HG02798 (cell line): ENCODE data around the gene CTNND2.
"Not testable (repeated sequence)": the region's sequence is repeated elsewhere in the genome, so short reads cannot be mapped to it uniquely, and the experiment has no call there.

Experiments used
- ATAC-seq: cut with Tn5 transposase; IDR thresholded peaks from one replicate; pipeline ENCODE4 v1.9.1; 2021; ENCODE audit warnings: mild to moderate bottlenecking; ENCODE audit not compliant: unreplicated experiment, poor library complexity

The CTNND2 gene

DNA sequence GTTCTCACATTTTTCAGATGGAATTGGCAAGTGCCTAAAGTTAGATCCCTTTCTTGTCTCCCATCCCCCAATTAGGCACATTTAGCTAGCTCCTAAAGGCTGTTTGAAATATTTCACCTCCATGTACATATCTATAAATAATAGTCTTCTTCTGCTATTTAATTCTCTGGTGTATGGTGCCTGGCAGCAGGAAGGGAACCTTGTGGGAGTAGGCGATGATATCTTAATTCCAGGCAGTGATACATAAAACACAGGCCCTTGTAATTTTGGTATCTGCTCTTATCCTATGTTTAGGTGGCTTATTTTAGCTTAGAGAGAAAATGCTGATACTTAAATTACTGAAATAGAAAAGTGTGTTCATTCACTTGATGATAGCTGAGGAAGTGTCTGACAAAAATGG is 880.3 kb downstream of the CTNND2 start:
- ATAC-seq, result no peak

- no peak for ATAC-seq
These were observed 890.5 kb downstream of the CTNND2 start for GRCh38 chr5:11013793-11014192.

DNA sequence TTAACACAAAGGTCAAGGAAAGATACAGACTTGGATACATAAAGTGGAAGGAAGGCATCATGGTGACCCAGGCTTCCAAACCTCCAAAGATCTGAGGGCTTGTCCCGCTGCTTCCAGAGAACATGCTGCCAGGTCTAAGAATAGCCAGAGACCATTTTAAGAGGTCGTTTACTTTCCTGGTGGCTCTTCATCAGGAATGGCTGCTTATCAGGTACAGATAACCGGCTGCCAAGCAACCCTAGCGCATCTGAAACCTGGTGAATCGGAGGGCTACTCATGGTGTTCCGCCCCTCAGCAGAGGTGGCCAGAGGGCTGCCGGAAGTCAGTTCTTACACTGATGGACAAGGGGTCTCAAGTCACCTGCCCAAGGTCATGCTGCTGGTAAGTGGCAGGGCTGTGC is 892.0 kb downstream of the CTNND2 start:
- no peak for ATAC-seq

DNA sequence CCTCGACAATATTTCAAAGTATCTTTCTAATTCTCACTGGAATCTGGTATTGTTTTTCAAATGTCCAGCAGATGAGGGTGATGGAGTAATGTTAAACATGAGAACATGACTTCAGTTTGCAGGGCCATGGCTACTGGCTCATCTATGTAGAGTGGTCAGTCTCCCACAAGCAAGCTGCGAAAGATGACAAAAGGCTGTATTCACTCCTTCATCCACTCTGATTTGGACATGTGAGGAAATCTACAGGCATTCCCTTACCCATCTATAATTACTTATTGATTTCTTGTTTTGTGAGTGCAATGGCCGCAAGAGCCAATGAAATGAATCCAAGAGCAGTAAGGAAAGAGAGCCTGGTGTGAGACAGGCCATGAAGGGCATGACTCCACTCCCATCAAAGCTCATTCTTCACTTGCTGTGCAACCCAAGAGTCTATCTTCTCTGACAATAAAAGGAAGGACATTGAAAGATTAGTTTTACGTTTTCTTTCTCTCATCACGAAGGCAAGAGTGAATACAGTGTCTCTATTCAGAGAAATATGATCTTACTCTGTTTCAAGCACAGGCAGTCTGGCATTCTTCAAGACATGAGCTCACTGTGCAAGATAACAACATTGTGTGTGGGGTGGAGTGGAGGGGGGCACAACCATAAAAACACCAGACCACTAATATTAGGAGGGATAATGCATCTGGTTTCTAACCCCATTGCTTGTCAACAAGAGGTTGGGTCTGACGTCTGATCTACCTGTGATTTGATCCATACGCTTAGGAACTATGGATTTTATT is 893.6 kb downstream of the CTNND2 start:
- no peak for ATAC-seq

GRCh38 chr5:11009576-11009975 is 894.7 kb downstream of the CTNND2 start:
- ATAC-seq, result no peak

- ATAC-seq, result no peak
These were observed 896.9 kb downstream of the CTNND2 start for GRCh38 chr5:11007269-11007870.

GRCh38 chr5:11004523-11004922 is 899.7 kb downstream of the CTNND2 start:
- ATAC-seq, result not testable (repeated sequence)

DNA sequence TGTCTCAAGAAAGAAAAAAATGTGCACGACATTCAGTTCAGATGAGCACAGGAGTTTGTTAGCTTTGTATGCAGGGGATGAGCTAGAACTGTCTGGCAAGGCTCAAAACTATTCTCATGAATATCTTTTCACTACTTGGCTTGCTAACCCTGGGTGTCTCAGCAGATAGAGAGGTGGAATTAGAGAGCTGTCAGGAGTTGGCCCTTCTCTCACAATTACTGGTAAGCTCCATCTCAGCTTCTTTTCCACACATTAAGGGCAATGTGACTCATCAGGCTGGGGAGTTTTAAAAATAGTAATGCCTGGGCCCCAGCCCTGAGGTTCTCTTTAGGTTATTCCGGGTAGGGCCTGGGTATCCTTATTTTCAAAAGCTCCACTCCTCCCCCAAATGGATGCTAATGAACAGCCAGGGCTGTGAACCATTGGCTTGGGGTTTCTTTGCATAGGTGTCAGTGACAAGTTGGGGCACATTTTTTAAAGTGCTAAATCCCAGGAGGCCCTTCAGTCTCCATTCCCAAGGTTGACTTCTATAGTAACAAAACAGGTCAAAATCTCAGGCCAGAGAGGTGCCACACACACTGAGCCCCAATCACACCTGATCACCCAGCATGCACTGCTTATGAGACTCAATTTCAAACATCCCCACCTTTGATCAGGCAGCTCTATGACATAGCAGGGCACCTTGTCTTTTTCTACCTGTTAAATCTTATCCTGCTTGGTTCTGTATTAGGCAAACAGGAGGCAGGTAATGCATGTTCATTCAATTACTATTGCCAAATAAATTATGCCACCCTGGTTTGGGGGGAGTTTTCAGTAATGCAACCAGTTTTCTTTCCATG is 903.5 kb downstream of the CTNND2 start:
- no peak for ATAC-seq

DNA sequence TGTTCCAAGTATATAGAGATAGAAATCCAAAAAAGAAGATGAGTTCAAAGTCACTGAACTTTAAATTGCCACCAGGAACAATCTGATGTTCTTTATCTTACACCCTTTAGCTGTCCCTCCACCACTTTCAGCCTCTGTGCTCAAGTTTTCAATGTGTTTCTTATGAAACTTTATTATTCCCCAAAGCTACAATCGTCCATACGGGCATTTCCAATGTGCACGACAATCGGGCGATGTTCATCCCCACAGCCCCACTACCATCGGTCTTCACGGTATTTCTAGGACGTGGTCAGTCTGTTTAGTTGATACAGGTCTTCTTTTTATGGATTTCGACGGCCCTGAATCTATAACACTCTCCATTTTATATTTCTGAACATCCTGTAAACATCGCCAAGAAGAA is 904.5 kb downstream of the CTNND2 start:
- ATAC-seq, result no peak

DNA sequence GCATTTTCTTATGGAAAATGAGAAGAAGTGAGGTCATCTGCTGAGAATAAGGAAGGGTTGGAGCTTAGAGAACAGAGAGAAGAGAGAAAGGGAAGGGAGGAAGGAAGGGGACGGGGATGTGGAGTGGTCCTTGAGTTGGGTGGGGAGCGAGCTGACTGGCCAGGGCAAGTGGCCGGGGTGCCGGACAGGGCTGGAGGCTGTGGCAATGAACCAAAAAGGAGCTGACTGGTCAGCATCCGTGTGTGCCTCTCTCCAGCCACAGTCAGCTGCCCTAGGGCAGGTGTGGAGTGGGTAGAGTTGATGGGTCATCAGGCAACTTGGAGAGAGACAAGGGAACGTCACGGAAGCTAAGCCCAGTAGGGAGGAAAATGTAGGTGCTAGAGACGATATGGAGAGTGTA is 908.4 kb downstream of the CTNND2 start:
- no peak for ATAC-seq

DNA sequence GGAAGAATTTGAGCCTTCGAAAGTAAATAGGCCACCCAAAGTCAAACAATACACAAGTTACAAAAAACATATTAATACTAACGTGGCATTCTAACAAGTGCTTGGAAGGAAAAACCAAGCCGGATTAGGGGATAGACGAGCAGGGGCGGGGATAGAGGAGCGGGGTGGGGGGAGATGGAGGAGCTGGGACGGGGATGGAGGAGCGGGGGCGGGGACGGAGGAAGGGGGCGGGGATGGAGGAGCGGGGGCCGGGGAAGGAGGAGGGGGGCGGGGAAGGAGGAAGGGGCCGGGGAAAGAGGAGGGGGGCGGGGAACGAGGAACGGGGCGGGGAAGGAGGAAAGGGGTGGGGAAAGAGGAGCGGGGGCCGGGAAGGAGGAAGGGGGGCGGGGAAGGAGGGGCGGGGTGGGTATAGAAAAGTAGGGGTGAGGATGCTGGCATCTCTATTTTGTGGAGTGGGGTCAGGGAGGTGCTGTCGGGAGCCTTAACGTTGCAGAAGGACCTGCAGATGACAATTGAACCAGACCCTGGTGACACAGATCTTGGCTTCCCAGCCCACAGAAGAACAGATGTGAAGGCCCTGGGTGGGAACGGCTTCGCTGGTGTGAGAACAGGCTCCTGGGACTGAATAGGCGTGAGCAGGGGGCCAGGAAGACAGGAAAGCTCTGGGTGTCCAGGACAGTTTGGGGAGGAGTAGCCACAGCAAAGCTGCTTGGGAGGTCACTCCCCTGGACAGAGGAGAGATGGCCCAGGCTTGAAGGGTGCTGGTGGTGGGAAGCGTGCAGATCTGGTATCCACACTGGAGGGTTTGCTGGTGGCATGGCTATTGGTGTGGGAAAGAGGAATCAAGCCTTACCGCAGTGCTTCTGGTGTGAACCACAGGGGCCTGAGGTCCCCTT is 909.9 kb downstream of the CTNND2 start:
- no peak for ATAC-seq

- no peak for ATAC-seq
These were observed 913.6 kb downstream of the CTNND2 start for GRCh38 chr5:10990634-10991033.

DNA sequence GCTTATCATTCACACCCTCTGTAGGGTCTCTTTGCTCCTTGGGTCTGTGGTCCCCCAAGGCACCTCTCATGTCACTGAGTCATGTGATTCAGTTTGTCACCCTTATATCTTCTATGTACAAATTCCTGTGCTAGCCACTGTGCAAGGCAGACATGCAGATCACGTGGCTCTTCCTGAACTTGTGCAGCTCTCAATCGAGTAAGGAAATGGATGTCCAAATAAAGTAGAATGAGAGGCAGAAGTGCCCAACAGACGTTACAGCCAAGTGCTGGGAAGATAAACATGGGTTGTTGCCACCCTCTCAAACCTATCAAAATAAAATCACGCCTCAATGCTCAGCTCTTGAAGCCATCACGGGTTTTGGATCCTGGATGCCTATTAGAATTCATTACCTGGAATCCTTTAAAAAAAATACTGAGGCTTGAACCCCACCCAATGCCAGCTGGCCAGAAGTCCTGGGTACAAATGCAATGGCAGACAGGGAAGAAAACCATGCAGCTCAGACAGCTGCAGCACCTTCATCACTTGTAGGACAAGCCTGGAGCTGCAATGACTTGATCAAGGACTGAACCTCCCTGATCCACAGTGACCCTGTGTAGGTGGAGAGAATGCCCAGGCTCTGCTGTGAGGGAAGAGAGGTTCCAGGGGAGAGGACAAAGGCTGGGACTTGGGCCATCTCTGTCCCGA is 914.5 kb downstream of the CTNND2 start:
- no peak for ATAC-seq

DNA sequence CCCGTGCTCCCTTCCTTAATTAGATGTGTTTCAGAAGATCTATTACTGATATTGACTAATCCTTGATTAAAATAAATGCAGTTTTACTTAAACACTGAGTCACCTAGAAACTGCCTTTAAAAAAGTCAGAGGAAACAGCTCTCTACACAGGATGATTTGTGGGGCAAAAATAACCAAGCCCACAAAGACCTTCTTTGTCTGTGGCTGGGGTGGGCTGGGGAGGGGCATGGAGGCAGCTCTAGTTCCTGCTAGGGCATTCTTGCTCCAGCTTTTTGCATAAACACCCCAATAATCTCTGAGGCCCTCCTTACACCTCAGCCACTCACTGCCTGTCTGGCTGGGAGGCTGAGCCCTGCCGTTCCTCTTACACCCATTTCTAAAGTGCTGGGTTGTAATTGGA is 915.6 kb downstream of the CTNND2 start:
- no peak for ATAC-seq

DNA sequence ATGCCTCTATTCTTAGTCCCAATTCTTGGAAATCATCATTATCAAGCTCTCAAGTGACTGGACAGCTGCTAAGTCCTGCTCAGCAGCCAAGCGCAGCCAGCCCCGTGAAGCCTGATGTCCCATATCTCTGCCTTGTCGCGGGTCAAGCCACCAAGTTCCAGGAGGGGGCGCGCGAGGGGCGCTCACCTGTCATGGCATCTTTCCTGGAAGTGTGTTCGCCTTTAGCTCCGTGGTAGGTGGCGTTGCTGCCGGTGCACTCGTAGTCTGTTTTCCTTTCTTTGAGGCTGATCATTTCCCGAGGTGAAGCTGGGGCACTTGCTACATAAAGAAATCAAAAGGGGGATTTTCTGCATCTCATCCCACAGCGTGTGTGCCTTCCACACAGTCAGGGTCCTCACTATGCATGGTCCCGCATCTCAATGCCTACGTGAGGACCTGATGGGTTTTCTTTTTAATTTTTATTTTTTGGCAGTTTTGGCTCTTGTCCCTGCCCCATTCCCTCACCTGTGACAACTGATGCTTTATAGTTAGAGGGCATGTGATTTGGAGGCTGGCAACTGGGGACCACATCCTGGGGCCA is 916.2 kb downstream of the CTNND2 start:
- ATAC-seq, result peak; percentile 91

DNA sequence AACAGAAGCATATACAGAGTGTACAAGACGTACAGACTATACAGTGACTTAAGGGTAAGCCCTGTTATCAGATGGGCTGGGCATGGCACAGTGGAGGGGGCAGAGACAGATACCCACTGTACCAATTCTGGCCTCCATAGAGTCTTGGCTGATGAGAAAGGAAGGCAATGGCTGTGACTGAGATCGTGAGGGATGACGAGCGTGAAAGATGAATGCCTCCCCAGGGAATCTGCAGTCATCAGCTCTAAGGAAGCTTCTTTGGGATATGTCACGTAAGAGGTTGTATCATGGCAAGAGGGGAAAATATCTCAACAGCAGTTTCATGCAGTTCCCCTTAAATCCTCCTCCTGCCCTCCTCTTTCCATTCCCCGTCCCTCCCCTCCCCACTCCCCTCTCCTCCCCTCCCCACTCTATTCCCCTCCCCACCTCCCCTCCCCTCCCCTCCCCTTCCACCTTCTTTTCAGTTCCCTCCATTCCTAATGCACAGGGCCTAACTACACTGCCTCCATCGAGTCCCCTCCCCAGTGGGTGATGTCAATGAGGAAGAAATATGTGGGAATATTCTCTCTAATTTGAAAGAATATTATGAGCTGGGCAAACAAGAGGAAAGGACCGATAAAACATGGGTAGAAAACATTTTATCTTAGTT is 916.8 kb downstream of the CTNND2 start:
- no peak for ATAC-seq

DNA sequence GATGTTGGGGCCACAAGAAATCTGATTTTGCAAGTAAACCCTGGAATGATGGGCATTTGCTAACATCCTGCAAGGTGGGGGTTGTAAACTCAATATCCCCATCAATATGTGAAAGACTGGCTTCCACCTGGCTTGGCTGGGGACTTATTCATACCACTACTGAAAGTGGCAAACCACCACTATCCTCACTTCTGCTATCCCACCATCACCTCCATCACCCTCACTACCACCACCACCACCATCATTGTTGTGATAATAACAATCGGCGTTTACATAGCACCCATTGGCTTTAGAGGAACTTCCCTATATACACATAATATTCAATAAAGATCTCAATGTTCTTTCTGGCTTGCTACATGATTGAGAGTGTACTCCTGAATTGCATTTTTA is 918.5 kb downstream of the CTNND2 start:
- ATAC-seq, result peak; percentile 37

DNA sequence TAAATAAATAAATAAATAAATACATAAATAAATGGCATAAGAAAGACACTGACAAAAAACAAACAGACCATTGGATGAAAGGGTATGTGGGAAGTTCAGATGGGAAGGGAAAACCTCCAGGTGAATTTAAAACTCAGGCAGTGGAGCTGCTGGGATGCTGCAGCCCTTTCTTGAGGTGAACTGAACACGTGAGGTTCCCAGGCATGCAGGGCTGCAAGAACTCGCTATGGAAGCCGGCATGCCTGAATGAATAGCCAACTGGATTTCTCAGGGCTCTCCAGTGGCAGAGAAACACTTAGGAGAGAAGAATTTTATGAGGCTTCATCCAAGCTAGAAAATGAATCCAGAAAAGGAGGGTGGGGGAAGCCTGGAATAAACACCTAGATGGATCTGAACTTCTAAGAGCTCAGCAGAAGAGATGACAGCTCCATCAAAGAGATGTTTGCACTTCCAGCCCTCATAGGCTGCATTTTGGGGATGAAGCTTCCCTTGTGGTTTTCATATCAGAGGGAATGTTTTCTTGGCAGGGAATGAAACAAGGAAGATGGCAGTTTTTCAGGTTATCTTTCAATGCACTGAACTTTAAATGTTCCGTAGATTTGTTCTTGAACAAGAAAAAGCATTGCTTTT is 919.0 kb downstream of the CTNND2 start:
- no peak for ATAC-seq
